ENCODE data around the gene HIPK3.

- no peak for TF ChIP-seq POLR2AphosphoS5 (IDR thresholded peaks at IDR 0.05; ENCODE audit: borderline replicate concordance, low read depth, low read length)
- no peak for TF ChIP-seq EZH2 (IDR thresholded peaks at IDR 0.05)
- no peak for TF ChIP-seq FOXP2 (optimal IDR thresholded peaks at IDR 0.05; ENCODE audit: control extremely low read depth, extremely low read length, insufficient read depth)
Observed at GRCh38 chr11:33384220-33384619, 127.0 kb downstream of the HIPK3 start.
